ENCODE measurements around the gene DHH.

- no peak for TF ChIP-seq POLR2A (IDR thresholded peaks at IDR 0.05; ENCODE audit: low read depth, low read length)
- TF ChIP-seq, protein P1, sequence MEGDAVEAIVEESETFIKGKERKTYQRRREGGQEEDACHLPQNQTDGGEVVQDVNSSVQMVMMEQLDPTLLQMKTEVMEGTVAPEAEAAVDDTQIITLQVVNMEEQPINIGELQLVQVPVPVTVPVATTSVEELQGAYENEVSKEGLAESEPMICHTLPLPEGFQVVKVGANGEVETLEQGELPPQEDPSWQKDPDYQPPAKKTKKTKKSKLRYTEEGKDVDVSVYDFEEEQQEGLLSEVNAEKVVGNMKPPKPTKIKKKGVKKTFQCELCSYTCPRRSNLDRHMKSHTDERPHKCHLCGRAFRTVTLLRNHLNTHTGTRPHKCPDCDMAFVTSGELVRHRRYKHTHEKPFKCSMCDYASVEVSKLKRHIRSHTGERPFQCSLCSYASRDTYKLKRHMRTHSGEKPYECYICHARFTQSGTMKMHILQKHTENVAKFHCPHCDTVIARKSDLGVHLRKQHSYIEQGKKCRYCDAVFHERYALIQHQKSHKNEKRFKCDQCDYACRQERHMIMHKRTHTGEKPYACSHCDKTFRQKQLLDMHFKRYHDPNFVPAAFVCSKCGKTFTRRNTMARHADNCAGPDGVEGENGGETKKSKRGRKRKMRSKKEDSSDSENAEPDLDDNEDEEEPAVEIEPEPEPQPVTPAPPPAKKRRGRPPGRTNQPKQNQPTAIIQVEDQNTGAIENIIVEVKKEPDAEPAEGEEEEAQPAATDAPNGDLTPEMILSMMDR (IDR thresholded peaks at IDR 0.05; ENCODE audit: extremely low read depth in 1 of 2, insufficient read depth in 1 of 2, low read depth in 1 of 2, low read length in 2 of 2), result peak; percentile 81 to 91
- no peak for TF ChIP-seq MAX (IDR thresholded peaks at IDR 0.05; ENCODE audit: insufficient read depth, insufficient read length)
Observed at GRCh38 chr12:49098035-49098451, 3.4 kb upstream of the DHH start.

All from endothelial cell of umbilical vein (primary cell).